GM18505 (cell line): ENCODE data around the gene GMEB2.

Experiments
- ATAC-seq: cut with Tn5 transposase; IDR thresholded peaks from one replicate; pipeline ENCODE4 v1.9.1; 2021; ENCODE audit not compliant: unreplicated experiment
- POLR2A ChIP-seq: IDR thresholded peaks from 4 replicates; pipeline ENCODE4 v1.6.1; 2011; ENCODE audit warnings: borderline replicate concordance; ENCODE audit not compliant: insufficient read depth, insufficient read length; ENCODE audit errors: extremely low read depth

Gene GMEB2

GRCh38 chr20:63590218-63591146, 36.4 kb downstream of the GMEB2 start:
- no peak for ATAC-seq
- no peak for TF ChIP-seq POLR2A

- ATAC-seq, result no peak
- TF ChIP-seq POLR2A, result no peak
Measured at GRCh38 chr20:63589261-63590217, 37.4 kb downstream of the GMEB2 start.

- ATAC-seq, result no peak
Measured at GRCh38 chr20:63588641-63589041, 38.3 kb downstream of the GMEB2 start.

GRCh38 chr20:63587776-63588591, 38.9 kb downstream of the GMEB2 start:
- ATAC-seq, result no peak
- TF ChIP-seq POLR2A, result no peak

More at GRCh38 chr20:63588641-63589041, 38.3 kb downstream of the GMEB2 start:
- TF ChIP-seq POLR2A, result no peak

- TF ChIP-seq POLR2A, result no peak
- no peak for ATAC-seq
Measured at GRCh38 chr20:63587256-63587655, 39.6 kb downstream of the GMEB2 start.

- ATAC-seq, result no peak
Measured at GRCh38 chr20:63586797-63587196, 40.1 kb downstream of the GMEB2 start.

GRCh38 chr20:63585616-63586565, 41.0 kb downstream of the GMEB2 start:
- no peak for TF ChIP-seq POLR2A
- no peak for ATAC-seq

More at GRCh38 chr20:63586797-63587196, 40.1 kb downstream of the GMEB2 start:
- TF ChIP-seq POLR2A, result no peak

GRCh38 chr20:63582382-63583063, 44.4 kb downstream of the GMEB2 start:
- TF ChIP-seq POLR2A, result no peak
- no peak for ATAC-seq

GRCh38 chr20:63580796-63581461, 46.0 kb downstream of the GMEB2 start:
- TF ChIP-seq POLR2A, result no peak
- ATAC-seq, result no peak

- TF ChIP-seq POLR2A, result no peak
- no peak for ATAC-seq
Measured at GRCh38 chr20:63579017-63579694, 47.7 kb downstream of the GMEB2 start.
